AG20443 (cell line): ENCODE measurements around the gene SCAF8.
"Not testable (repeated sequence)": the region's sequence is repeated elsewhere in the genome, so short reads cannot be mapped to it uniquely, and the experiment has no call there.

Experiments used
- DNase-seq: peaks from one replicate; pipeline ENCODE4 v3.0.0; 2012; ENCODE audit warnings: low spot score, mixed read lengths

SCAF8 gene

DNA sequence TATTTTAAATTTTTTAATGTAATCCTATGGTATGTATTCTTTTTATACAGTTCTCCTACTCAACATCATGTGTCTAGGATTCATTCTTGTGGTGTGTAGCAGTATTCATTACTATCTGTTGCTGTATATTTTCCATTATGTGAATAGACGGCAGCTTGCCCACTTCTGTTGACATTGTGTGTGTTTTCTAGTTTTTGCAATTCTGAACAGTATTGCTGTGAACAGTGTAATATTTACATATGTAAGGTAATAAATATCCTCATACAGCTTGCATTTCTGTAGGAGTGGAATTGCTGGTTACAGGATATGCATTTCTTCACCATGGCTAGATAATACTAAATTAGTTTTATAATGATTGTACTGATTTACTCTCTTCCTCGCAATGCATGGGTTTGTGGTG, 51.9 kb downstream of the SCAF8 start:
- no peak for DNase-seq

DNA sequence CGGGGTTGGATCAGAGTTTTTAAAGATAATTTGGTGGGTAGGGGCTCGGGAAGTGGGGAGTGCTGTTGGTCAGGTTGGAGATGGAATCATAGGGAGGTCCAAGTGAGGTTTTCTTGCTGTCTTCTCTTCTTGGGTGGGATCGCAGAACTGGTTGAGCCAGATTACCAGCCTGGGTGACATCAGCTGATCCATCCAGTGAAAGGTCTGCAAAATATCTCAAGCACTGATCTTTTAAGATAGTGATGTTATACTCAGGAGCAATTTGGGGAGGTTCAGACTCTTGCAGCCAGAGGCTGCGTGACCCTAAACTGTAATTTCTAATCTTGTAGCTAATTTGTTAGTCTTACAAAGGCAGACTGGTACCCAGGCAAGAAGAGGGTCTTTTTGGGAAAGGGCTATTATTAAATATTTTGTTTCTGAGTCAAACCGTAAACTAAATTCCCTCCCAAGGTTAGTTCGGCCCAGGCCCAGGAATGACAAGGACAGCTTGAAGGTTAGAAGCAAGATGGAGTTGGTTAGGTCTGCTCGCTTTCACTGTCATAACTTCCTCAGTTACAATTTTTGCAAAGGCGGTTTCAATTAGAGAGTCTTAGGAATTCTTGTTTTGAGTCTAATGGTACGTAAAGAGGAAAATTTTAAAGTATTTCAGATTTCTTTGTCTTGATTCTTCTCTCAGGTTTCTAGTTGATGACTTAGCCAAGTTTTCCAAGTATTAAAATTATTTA, 53.1 kb downstream of the SCAF8 start:
- DNase-seq: no peak

DNA sequence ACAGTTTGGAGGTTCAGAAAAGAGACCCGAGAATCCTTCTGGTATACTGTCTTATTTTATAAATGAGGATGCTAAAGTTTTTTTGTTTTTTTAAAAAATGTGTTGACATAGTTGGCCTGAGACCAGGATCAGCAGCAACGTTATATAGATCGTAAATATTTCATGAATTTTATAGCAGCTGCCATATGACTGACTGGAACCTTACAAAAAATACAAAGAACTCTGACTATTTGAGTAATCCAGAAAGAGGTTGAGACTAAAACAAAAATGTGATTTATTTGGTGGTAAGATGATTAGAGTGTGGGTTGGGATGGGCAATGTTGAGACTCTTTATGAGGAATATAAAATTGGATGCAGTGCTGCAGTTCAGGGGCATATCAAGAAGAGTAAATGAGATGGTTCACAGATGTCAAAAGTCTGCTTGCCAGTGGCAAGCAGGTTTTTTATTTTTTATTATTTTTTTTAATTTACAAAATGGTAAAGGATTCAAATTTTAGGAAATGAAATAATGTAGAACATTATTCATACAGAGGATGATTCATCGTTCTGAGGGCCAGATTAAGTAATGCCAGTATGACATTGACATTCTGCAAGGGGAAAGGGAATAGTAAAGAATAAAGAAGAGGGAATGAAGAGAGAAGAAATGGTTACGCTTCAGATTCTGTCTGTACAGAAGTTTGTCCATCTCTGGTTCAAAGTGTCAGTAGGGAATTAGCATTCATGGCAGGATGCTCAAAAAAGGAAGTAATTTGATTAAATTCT, 58.5 kb downstream of the SCAF8 start:
- DNase-seq: peak; percentile 13

DNA sequence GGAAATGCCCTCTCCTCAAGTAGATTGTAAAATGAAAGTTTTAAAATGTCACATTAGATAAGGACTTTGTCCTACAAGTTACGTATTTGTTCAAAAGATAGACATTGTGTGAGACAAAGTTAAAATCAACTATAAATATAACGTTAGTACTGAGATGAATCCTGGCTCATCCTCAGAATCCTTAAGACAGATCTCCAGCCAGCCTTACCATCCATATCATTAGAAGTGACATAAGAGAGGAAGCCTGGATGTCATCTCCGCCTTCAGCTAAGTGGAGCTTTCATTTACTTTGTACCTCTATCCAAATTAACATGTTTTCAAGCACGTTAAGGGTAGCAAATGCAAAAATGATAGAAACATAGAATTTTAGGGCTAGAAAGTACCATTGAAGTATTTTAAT, 59.1 kb downstream of the SCAF8 start:
- no peak for DNase-seq

DNA sequence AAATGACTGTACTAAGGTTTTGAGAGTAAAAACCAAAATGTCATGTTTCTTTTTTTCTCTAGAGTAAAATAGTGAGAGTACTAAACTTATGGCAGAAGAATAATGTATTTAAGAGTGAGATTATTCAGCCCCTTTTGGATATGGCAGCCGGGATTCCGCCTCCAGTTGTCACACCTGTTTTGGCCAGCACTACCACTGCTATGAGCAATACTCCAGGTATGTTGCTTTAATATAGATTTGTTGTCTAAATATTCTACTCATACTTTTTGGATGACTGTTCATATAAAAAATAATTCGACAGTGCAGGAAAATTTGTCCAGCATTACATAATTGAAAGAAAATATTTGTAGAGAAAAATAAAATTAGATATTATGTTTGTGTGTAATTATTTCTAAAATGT, 59.5 kb downstream of the SCAF8 start:
- DNase-seq: no peak

DNA sequence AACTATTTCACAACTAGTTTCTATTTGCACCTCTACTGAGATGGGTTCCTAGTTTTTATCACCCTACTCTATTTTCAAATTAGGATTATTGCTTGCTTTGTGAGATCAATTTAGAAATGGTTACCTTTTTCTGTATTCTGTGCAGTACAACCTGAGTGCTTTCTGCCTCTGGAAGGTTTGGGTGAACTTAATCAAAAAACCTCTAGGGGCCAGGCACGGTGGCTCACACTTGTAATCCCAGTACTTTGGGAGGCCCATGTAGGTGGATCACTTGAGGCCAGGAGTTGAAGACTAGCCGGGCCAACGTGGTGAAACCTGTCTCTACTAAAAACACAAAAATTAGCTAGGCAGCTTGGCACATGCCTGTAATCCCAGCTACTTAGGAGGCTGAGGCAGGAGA, 63.3 kb downstream of the SCAF8 start:
- no peak for DNase-seq

DNA sequence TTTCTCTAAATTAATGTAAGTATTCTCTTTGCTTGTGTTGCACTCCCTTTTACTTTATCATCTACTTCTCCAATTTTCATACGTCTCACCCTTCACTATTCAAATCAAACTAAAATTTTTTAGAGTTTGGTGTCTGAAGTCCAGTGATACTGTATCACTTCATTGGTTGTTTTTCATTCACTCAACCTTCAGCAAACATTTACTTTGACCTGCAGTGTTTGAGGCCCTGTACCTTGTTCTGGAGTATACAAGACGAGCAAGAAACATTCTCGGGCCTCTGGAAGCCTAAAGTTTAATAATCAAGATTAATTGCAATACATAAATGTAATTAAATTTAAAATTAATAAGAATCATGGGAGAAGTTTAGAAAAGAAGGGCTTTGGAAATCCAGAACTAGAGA, 64.6 kb downstream of the SCAF8 start:
- no peak for DNase-seq

DNA sequence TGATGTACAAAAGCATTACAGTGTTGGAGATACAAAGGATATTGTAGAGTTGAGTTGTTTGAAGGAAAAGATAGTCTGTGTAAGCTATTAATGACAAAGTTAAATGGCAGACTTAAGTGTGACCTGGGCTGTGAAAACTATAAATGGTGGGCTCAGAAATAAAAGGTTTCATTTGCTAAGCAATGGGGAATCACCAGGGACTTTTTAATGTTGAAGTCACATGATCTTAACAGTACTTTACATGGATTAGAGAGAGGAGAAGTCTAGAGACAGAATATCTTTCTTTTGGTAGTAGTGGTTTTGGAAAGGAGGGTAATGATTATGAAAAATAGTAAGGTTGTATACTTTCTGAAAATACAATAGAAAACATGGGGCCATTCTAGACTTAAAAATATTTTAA, 67.1 kb downstream of the SCAF8 start:
- no peak for DNase-seq

DNA sequence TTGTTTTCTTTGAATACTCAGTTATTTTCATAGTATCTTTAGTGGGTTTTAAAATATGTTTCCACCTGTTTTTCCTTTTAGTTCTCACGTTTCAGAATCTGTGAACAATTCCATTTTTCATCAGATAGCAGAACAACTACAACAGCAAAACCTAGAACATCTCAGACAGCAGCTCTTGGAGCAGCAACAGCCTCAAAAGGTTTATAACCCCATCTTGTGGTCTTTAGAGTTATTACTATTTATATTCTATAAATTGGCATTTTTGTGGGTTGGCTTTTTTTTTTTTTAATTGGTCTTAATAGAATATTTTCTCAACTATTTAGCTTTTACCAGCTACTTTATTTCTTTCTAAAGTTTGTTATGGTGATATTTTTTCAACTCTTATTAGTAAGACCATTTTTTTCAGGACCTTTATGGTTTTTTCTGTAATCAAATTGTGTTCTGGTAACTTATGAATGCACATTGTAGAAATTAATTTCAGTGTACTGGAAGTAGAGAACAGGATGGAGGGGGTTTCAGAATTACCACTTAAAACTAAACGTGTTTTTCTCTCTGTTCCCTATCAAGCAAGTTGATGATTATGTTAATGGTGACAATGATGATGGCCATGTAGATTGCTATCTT, 72.2 kb downstream of the SCAF8 start:
- DNase-seq: peak; percentile 56

DNA sequence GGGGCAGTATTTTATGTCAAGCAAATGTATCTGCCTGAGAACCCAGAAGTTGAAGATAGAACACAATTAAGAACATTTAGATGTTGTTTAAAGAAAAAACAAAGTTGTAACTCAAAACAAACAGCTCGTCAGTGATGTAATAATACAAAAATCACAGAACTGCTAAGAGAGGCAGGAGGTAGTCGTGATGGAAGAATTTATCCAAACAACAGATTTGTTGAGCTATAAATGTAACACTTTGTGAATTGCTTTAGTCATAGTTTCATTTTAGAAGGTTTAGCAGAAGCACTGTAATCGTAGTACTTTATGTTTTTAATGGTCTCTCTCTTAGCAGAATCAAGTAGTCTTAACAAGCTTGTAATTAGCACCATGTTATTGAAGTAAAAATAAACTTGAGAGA, 73.6 kb downstream of the SCAF8 start:
- no peak for DNase-seq

DNA sequence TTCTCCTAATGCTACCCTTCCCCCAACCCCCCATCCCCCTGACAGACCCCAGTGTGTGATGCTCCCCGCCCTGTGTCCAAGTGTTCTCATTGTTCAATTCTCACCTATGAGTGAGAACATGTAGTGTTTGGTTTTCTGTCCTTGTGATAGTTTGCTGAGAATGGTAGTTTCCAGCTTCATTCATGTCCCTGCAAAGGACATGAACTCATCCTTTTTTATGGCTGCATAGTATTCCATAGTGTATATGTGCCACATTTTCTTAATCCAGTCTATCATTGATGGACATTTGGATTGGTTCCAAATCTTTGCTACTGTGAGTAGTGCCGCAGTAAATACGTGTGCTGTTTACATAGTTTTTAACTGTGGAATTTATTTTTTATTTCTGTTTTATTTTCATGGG, 78.4 kb downstream of the SCAF8 start:
- DNase-seq: not testable (repeated sequence)

DNA sequence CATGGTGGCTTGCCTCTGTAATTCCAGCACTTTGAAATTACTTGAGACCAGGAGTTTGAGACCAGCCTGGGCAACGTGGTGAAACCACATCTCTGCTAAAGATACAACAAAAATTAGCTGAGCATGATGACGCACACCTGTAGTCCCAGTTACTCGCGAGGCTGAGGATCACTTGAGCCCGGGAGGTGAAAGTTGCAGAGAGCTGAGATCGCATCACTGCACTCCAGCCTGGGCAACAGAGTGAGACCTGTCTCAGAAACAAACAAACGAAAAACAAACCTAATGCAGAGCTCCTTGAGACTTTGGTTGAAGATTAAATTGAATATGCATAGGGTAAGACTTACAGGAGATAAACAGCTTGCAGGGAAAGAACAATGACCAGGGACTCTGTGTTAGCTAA, 80.8 kb downstream of the SCAF8 start:
- no peak for DNase-seq

DNA sequence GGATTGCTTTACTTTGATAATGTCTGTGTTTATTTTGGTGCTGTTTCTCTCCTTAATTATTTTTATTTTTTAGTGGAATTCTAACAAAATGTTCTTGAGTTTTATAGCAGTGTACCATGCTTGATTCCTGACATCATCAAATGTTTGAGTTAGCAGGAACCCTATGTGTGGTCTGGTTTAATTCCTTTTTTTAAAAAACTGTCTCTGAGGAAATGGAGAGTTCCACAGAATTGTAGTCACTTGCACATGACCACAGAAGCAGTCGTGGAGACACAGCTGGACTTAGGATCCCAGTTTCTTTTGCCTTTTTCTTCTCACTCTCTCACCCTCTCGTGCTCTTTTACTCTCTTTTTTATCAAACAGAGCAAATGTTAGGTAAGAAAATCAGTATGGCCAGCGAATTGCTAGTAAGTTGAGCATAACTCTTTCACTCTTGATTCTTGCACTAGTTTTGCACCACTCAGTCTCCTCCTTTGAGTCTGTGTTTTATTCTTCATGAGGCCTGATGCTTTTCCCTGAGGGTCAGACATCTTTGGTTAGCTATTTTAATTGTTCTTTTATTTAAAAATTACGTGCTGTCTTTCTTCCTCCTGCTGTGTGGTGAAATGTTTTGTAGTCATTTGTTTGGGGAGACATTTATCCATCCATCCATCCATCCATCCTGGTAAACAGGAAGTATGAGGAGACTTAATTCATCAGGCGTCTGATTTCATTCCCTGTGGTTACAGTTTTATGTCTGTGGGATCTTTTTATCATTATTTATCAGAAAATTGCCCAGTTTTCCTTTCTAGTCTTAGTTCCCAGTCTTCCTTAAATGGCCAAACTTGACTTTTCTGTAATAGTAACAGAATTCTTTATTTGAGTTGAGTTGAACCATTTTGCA, 83.0 kb downstream of the SCAF8 start:
- peak; percentile 26 for DNase-seq

DNA sequence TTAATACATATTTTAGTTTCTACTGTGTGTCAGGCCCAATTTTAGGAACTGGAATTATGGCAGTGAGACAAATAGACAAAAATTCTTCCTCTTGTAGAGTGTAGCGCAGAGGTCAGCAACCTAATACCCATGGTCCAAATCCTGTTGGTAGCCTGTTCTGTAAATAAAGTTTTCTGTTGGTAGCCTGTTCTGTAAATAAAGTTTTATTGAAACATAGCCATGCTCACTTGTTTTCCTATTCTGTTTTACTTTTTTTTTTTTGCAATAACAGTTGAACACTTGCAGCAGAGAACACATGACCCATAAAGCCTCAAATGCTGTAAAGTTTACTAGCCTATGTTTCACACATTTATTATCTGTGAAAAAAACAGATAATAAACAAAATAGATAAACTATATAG, 87.9 kb downstream of the SCAF8 start:
- DNase-seq: no peak

DNA sequence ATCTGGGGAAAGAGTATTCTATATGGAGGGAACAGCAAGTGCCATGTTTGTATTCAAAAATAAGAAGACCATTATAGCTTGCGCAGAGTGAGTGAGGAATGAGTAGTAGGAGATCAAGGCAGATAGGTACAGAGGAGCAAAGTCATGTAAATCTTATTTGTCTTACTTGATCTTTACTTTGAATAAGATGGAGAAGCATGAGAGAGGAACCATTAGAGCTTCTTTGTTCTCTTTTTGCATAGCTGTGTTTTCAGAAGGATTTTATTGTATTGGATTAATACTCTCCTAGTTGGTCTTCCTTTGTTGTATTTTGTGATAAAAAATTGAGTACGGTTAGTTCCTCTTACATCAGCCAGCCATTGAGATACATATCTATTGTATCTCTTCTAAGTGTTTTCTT, 88.4 kb downstream of the SCAF8 start:
- DNase-seq: no peak

DNA sequence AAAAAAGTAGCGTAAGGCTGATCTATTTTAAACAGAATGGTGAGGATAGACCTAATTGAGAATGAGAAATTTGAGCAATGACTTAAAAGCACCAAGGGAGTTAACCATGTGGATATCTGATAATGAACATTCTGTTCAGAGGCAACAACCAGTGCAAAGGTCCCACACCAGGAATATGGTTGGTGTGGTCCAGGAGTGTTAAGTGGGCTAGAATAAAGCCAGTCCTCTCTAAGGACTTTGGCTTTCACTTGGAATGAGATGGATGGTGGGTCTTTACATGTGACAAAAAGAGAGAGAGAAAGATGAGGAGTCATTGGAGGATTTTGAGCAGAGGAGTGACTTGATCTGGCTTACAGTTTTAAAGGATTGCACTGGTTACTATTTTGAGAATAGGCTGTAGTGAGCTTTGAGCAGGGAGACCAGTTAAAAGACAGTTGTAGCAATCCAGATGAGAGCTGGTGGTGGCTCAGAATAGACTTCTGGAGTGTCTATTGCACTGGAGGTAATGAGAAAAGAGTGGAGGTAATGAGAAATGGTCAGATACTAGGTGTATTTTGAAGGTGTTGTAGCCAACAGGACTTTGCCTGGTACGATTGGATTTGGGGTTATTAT, 89.8 kb downstream of the SCAF8 start:
- DNase-seq: no peak

DNA sequence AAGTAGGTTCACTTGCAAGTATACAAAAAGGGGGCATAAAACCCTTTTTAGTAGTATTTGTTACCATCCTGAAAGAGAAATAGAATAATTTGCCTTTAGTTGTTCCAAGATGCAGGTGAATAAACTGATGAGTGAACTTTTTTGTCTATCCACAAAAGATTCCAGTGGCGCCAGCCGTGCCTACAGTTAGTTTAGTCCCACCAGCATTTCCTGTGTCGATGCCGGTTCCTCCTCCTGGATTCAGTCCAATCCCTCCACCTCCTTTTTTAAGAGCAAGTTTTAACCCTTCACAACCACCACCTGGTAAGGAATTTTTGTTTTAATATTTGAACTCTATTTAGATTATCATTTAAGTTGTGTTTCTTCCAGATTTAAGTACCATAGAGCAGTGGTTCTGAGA, 90.9 kb downstream of the SCAF8 start:
- DNase-seq: no peak

DNA sequence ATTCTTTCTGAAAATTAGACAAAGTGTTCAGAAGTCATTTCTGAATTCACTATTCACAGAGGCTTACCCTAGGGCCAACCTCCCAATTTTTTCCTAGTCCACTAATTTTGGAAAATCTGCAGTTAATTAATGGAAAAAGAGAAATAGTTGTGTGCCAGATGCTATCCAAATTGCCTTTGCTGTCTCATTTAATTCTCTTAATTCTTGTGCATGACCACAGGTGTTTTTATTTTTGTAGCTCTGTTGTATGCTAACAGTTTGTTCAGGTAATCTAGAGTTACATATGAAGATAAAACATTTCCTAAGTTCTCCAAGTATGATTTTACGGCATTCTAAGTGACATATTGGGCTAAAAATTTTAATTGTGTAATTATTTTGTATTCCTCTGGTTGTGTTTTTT, 96.8 kb downstream of the SCAF8 start:
- no peak for DNase-seq

DNA sequence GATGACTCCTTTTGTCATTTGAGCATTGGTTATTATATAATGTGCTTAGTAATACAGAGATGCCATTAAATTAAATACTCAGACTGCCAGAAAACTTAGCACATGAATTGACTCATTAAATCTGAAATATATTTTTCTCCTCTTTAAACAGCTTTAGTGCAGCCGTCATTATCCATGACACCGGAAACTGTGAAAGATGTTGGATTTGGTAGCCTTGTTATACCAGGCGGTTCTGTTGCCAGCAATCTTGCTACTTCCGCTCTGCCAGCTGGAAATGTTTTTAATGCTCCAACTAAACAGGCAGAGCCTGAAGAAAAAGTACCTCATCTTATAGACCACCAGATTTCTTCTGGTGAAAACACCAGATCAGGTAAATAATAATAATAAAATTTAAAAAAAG, 97.6 kb downstream of the SCAF8 start:
- DNase-seq: no peak

DNA sequence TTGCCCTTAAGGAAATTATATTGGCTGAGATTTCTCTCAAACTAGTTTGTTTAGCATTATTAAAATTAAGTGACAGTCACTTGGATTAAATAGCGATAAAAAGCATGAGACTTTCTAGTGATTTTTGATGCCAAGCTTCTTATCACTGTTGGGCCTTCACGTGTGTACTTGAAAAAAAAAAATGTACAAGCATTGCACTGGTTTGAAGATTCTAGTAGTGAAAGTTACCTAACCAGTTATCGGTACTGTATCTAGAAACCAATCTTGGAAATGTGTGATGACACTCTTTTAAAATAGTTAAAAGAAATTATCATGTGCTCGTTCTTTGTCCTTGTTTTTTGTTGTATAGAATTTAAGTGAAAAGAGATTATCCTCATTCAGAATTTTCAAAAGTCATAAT, 102.1 kb downstream of the SCAF8 start:
- DNase-seq: no peak

DNA sequence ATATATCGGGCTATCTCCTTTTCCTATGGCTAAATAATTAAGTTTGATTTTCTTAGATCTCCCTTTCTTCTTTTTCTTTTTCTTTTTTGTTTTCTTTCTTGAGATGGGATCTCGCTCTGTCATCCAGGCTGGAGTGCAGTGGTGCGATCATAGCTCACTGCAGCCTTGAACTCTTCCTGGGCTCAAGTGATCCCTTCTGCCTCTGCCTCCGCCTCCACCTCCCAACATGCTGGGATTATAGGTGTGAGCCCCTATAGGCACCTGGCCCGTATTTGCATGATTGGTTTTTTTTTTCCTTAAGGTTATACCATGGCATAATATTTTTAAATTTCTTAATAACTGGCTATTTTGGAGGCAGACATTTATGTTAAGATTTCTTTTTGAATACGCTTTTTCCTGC, 106.3 kb downstream of the SCAF8 start:
- DNase-seq: no peak

DNA sequence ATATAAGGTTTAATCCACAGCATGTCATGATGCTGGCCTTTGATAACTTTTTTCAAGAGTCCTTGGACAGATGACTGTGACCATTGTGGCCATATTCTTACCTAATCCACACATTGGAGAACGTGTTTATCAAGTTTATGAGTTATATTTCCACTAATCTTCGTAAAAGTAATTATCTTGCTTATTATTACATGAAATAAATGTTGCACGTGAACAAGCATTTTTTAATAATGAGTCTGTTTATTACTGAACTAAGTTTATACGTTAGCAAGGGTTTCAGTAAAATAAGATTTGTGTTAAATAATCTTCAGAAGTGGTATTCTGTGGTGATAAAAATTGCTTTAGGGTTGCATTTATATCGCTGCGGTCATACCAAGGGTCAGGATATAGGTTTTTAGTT, 107.1 kb downstream of the SCAF8 start:
- DNase-seq: no peak
